PC-3 (cell line): ENCODE measurements around the gene CLPTM1L. TPM values are rescaled to one million over a fixed set of nuclear protein-coding genes. Genes with fewer than 3 reads are reported as not detected.

Experiments used
- ATAC-seq: fragments of 200-7000 bp; cut with Tn5 transposase; 2 replicates; pipeline ENCODE4 v1.9.1; 2020; ENCODE audit warnings: mild to moderate bottlenecking, moderate library complexity
- BruUV-seq: library from RNA; stranded (reverse); fragments of 400-500 nt; replicated peaks from 2 replicates; lab custom pipeline; 2021; lab: Mats Ljungman, UMichigan
- CTCF ChIA-PET: fragments of 300-600 bp; sonication (Branson Sonifier 250); formaldehyde crosslinking; loops from one replicate; lab custom pipeline; 2022; ENCODE audit warnings: antibody characterized with exemption; lab: Charles Lee
- POLR2A ChIA-PET: fragments of 300-600 bp; sonication (Branson Sonifier 250); formaldehyde crosslinking; loops from one replicate; lab custom pipeline; 2022; ENCODE audit warnings: antibody characterized with exemption; ENCODE audit not compliant: unreplicated experiment; lab: Charles Lee
- DNase-seq: peaks from one replicate; pipeline ENCODE4 v3.0.0-alpha.2; 2015
- H2AFZ ChIP-seq: fragments of 300-600 bp; sonication (generic); 2 replicates; pipeline ENCODE4 v1.6.0; 2016; ENCODE audit warnings: antibody characterized with exemption, low read length
- H3F3A ChIP-seq: fragments of 300-600 bp; sonication (generic); one replicate; pipeline ENCODE4 v1.6.0; 2017; ENCODE audit warnings: antibody characterized with exemption, low read length, control low read depth, mild to moderate bottlenecking; ENCODE audit not compliant: unreplicated experiment
- H3K27ac ChIP-seq: fragments of 300-600 bp; sonication (generic); 2 replicates; pipeline ENCODE4 v1.5.1; 2016; ENCODE audit warnings: mild to moderate bottlenecking, low read length
- H3K27me3 ChIP-seq: fragments of 300-600 bp; sonication (generic); 2 replicates; pipeline ENCODE4 v1.6.1; 2016; ENCODE audit warnings: low read length, mixed read lengths
- H3K36me3 ChIP-seq: fragments of 300-600 bp; sonication (generic); 2 replicates; pipeline ENCODE4 v1.6.1; 2016; ENCODE audit warnings: low read depth, mixed run types, low read length, mixed read lengths
- H3K4me1 ChIP-seq: fragments of 300-600 bp; sonication (generic); 2 replicates; pipeline ENCODE4 v1.5.1; 2016; ENCODE audit warnings: low read length; ENCODE audit not compliant: insufficient read depth
- H3K4me2 ChIP-seq: fragments of 300-600 bp; sonication (generic); 2 replicates; pipeline ENCODE4 v1.6.0; 2016; ENCODE audit warnings: low read length
- H3K4me3 ChIP-seq: fragments of 300-600 bp; sonication (generic); 2 replicates; pipeline ENCODE4 v1.5.1; 2016; ENCODE audit warnings: mild to moderate bottlenecking, low read length, mixed read lengths
- H3K79me2 ChIP-seq: fragments of 300-600 bp; sonication (generic); 2 replicates; pipeline ENCODE4 v1.6.1; 2017; ENCODE audit warnings: low read length, mixed read lengths
- H3K9ac ChIP-seq: fragments of 300-600 bp; sonication (generic); 2 replicates; pipeline ENCODE4 v1.6.0; 2016; ENCODE audit warnings: mild to moderate bottlenecking, low read length
- H3K9me2 ChIP-seq: fragments of 300-600 bp; sonication (generic); replicated peaks from 2 replicates; pipeline ENCODE4 v1.6.1; 2016; ENCODE audit warnings: mixed run types, low read length, mixed read lengths
- H3K9me3 ChIP-seq: fragments of 300-600 bp; sonication (generic); 2 replicates; pipeline ENCODE4 v1.6.1; 2016; ENCODE audit warnings: low read length, mixed read lengths
- H4K20me1 ChIP-seq: fragments of 300-600 bp; sonication (generic); 2 replicates; pipeline ENCODE4 v1.6.1; 2016; ENCODE audit warnings: low read length, mixed read lengths
- EZH2 ChIP-seq: fragments of 300-600 bp; sonication (generic); IDR thresholded peaks from one replicate; pipeline ENCODE4 v1.6.1; 2017; ENCODE audit warnings: antibody characterized with exemption, mild to moderate bottlenecking, low read length; ENCODE audit not compliant: unreplicated experiment
- EZH2phosphoT487 ChIP-seq: fragments of 300-600 bp; sonication (generic); IDR thresholded peaks from 2 replicates; pipeline ENCODE4 v1.6.1; 2018; ENCODE audit warnings: mild to moderate bottlenecking, antibody characterized with exemption, low read length, borderline replicate concordance
- intact Hi-C: fragments of 100-400 bp; cut with micrococcal nuclease; formaldehyde crosslinking; loops from 2 replicates; pipeline ENCODE4 v1.9.0; 2023
- total RNA-seq: library from RNA; depleted of rRNA; stranded (reverse); fragments of >200 nt; gene quantifications from 2 replicates; pipeline ENCODE4 v1.2.3, GENCODE V29; 2014
- TF ChIP-seq, protein P1 (sequence below): fragments of 300-600 bp; sonication (generic); conservative IDR thresholded peaks from 2 replicates; pipeline ENCODE4 v1.5.1; 2017; ENCODE audit warnings: antibody characterized with exemption, low read depth, mild to moderate bottlenecking, low read length

Gene CLPTM1L
- total RNA-seq, 1 experiment from 2014 or later: 463 TPM

DNA sequence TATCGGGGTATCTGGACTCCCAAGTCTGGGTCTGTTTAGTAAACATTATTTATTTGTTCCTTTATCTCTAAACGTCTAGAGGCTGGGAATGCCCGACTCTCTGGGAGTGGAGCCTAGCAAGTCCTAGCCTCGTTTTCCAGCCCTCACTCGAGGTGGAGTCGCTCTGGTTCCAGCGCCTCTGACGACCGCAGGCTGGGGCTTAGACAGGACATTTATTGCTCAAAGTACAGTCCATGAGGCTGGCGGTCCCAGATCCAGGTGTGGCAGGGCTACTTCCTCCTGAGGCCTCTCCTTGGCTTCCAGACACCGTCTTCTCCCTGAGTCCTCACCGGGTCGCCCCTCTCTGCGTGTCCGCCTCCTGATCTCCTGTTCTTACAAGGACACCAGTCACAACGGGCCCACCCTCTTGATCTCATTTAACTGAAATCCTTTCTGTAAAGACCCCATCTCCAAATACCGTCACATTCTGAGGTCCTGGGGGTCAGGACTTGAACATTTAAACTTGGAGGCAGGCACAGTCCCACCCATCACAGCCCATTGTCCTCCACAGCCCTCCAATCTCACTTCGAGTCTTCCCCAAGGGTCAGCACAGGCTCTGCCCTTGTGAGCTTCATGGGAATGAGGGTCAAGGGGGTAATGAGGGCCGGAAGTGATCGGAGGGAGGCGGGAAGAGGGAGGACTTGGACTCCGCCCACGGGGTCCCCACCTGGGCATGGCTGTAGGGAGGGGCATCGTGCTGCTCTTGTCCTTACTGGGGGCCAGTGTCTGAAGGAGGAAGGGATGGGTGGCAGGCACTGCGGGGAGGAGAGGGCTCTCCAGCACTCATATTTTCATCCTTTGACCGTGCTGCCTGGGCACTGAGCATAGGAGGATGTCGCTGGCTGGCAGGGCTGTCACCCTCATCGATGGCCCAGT, 12.2 kb upstream of the CLPTM1L start:
- no peaks in the 10 kb centered on the region for H3K4me1 ChIP-seq
- H3K79me2 ChIP-seq: no peaks in the 10 kb centered on the region
- CTCF ChIA-PET: interaction anchor here (0.5 kb wide), 1 partner anchor 341 kb away, joined by 3 read pairs; no protein-coding TSS in a partner anchor
- DNase-seq (no peak), ATAC-seq (no peak)
- H3K4me2 ChIP-seq: no peak overlapping the region
- H3K27ac ChIP-seq: no peak overlapping the region
- no peaks in the 10 kb centered on the region for H3K9me2 ChIP-seq
- BruUV-seq: no TSS peak
- H3F3A ChIP-seq: no peaks in the 10 kb centered on the region
- peaks cover 55% of the 10 kb centered on the region for H3K27me3 ChIP-seq
- no peak overlapping the region for H3K4me3 ChIP-seq
- intact Hi-C loops: no loop called here
- H3K9ac ChIP-seq: no peak overlapping the region
- H3K9me3 ChIP-seq: no peaks in the 10 kb centered on the region
- no peak for TF ChIP-seq EZH2phosphoT487
- no peak for TF ChIP-seq EZH2
- TF ChIP-seq, protein P1, sequence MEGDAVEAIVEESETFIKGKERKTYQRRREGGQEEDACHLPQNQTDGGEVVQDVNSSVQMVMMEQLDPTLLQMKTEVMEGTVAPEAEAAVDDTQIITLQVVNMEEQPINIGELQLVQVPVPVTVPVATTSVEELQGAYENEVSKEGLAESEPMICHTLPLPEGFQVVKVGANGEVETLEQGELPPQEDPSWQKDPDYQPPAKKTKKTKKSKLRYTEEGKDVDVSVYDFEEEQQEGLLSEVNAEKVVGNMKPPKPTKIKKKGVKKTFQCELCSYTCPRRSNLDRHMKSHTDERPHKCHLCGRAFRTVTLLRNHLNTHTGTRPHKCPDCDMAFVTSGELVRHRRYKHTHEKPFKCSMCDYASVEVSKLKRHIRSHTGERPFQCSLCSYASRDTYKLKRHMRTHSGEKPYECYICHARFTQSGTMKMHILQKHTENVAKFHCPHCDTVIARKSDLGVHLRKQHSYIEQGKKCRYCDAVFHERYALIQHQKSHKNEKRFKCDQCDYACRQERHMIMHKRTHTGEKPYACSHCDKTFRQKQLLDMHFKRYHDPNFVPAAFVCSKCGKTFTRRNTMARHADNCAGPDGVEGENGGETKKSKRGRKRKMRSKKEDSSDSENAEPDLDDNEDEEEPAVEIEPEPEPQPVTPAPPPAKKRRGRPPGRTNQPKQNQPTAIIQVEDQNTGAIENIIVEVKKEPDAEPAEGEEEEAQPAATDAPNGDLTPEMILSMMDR: no peak
- no peaks in the 10 kb centered on the region for H3K36me3 ChIP-seq
- POLR2A ChIA-PET: no interaction called here
- H2AFZ ChIP-seq: no peak overlapping the region
- H4K20me1 ChIP-seq: no peaks in the 10 kb centered on the region

DNA sequence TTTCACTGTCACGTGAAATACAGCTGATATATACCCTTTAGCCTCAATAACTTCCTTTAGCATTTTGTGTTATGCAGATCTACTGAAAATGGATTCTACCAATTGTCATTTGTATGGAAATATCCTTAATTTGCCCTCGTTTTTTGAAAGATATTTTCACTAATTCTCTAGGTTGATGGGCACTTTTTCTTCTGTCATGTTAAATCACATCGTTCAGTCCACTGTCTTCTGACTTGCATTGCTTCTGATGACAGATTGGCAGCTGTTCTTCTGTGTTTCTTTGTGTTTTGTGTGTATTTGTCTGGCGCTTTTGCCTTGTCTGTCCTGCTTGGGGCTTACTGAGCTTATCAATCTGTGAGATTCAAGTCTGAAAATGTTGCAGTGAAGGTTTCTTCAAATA, 9.7 kb upstream of the CLPTM1L start:
- TF ChIP-seq EZH2: no peak
- no peak for TF ChIP-seq EZH2phosphoT487
- TF ChIP-seq, protein P1: no peak
- ChIA-PET CTCF (no interaction called here), POLR2A (no interaction called here)
- ATAC-seq (no peak), DNase-seq (no peak)
- Histone ChIP-seq H3K9me3 (no peaks in the 10 kb centered on the region), H3K4me3 (no peak overlapping the region), H3K79me2 (no peaks in the 10 kb centered on the region), H3K27ac (no peak overlapping the region), H3F3A (no peaks in the 10 kb centered on the region), H3K4me1 (no peaks in the 10 kb centered on the region), H3K27me3 (peaks cover 43% of the 10 kb centered on the region), H2AFZ (no peak overlapping the region), H4K20me1 (no peaks in the 10 kb centered on the region), H3K9ac (no peak overlapping the region), H3K4me2 (no peak overlapping the region), H3K9me2 (no peaks in the 10 kb centered on the region), H3K36me3 (no peaks in the 10 kb centered on the region)
- intact Hi-C loops: no loop called here
- BruUV-seq: no TSS peak
